ENCODE results near the gene ABHD16A. TPM values are rescaled to one million over a fixed set of nuclear protein-coding genes. Genes with fewer than 3 reads are reported as not detected.
A peak's percentile ranks its signal among the peaks of the same experiment; 100 is the strongest.

ABHD16A gene
- total and polyA plus RNA-seq, 2 donors (not counting 3 experiments of a cell fraction or from before 2014, with no cell fraction given), result 48.9 to 60.3 TPM

DNA sequence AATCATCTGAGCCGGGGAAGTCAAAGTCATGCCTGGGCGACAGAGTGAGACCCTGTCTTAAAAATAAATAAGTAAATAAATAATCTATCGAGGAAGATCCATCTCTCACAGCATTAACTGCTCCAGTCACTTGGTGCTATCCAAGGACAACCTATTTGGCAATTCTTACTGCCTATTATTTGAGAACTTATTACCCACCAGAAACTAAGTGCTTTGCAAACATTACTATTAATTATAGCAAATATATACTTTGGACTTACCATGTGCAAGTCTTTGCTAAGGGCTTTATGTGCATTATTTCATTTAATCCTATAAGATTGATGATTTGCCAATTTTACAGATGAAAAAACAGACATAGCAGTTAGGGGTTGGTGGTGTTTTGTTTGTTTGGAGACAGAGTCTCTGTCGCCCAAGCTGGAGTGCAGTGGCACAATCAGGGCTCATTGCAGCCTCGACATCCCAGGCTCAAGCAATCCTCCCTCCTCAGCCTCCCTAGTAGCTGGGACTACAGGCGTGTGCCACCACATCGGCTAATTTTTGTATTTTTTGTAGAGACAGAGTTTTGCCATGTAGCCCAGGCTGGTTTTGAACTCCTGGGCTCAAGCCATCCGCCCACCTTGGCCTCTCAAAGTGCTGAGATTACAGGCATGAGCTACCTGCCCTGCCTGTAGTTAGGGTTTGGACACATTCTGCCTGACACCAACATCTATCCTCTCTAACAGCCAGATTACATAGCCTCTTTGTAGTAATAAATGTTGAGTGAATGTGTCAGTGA, 48.4 kb downstream of the ABHD16A start:
- Histone ChIP-seq H3K9ac (replicated peaks; ENCODE audit: extremely low read depth, insufficient read depth, low read length) (no peak overlapping the region), H2AFZ (ENCODE audit: low read depth, low read length) (no peak overlapping the region), H3K27ac (ENCODE audit: insufficient read depth, low read depth, low read length) (no peak overlapping the region), H3K4me2 (ENCODE audit: insufficient read depth, low read length) (no peak overlapping the region), H3K27me3 (ENCODE audit: control insufficient read depth in 2 of 2, insufficient read depth in 2 of 2, low read length in 2 of 2) (no peaks in the 10 kb centered on the region), H3K4me1 (ENCODE audit: control insufficient read depth, extremely low read depth, insufficient read depth, low read length) (peaks cover 35% of the 10 kb centered on the region), H3K9me3 (replicated peaks; ENCODE audit: control insufficient read depth, insufficient read depth, low read length) (no peaks in the 10 kb centered on the region), H3K9me1 (replicated peaks; ENCODE audit: control insufficient read depth, extremely low read depth, insufficient read depth, low read length) (no peaks in the 10 kb centered on the region), H3K36me3 (ENCODE audit: control insufficient read depth in 2 of 2, extremely low read depth in 1 of 2, insufficient read depth in 2 of 2, low read length in 2 of 2) (peaks cover 3 to 4% of the 10 kb centered on the region in 2 experiments), H4K20me1 (replicated peaks; ENCODE audit: control insufficient read depth, extremely low read depth, insufficient read depth, low read length) (no peaks in the 10 kb centered on the region), H3K79me2 (ENCODE audit: control insufficient read depth, insufficient read depth, low read length) (peaks cover 37% of the 10 kb centered on the region), H3K4me3 (replicated peaks in 1 of 3; ENCODE audit: insufficient read depth in 1 of 3, low read depth in 1 of 3, low read length in 3 of 3) (no peak overlapping the region)
- POLR2A ChIA-PET, result no interaction called here
- TF ChIP-seq MYC (IDR thresholded peaks at IDR 0.05; ENCODE audit: low read depth, low read length) (no peak), JUN (IDR thresholded peaks at IDR 0.05; ENCODE audit: borderline replicate concordance, insufficient read depth, insufficient read length, low read depth) (no peak), POLR2A (IDR thresholded peaks at IDR 0.05; ENCODE audit: low read depth, low read length) (no peak), FOS (IDR thresholded peaks at IDR 0.05; ENCODE audit: borderline replicate concordance, insufficient read depth, low read length) (no peak), GATA2 (IDR thresholded peaks at IDR 0.05; ENCODE audit: insufficient read depth, insufficient read length, low read depth, low read length) (no peak), EZH2 (IDR thresholded peaks at IDR 0.05; ENCODE audit: borderline replicate concordance, low read depth, low read length, severe bottlenecking) (no peak), POLR2AphosphoS5 (IDR thresholded peaks at IDR 0.05; ENCODE audit: insufficient read depth, low read depth, low read length) (no peak)
- TF ChIP-seq, protein P1, sequence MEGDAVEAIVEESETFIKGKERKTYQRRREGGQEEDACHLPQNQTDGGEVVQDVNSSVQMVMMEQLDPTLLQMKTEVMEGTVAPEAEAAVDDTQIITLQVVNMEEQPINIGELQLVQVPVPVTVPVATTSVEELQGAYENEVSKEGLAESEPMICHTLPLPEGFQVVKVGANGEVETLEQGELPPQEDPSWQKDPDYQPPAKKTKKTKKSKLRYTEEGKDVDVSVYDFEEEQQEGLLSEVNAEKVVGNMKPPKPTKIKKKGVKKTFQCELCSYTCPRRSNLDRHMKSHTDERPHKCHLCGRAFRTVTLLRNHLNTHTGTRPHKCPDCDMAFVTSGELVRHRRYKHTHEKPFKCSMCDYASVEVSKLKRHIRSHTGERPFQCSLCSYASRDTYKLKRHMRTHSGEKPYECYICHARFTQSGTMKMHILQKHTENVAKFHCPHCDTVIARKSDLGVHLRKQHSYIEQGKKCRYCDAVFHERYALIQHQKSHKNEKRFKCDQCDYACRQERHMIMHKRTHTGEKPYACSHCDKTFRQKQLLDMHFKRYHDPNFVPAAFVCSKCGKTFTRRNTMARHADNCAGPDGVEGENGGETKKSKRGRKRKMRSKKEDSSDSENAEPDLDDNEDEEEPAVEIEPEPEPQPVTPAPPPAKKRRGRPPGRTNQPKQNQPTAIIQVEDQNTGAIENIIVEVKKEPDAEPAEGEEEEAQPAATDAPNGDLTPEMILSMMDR (IDR thresholded peaks at IDR 0.05; ENCODE audit: extremely low read depth in 1 of 2, insufficient read depth in 1 of 2, low read depth in 1 of 2, low read length in 2 of 2), result no peak
- FAIRE-seq (peak; percentile 40), DNase-seq (ENCODE audit: low read depth, low spot score) (no peak)
- no TSS peak for BruUV-seq (replicated peaks)
- CTCF ChIA-PET, result interaction anchor here (1.0 kb wide), 1 partner anchor 10 kb away, joined by 3 read pairs; the partner anchor contains the start of gene GPANK1
- dilution Hi-C loops (cut with MboI; ENCODE audit: extremely low pct_ligation_motif_present, low sequenced_read_pairs), result no loop called here
- intact Hi-C loops (cut with micrococcal nuclease), result no loop called here
